ENCODE data around the gene NPIPA7. TPM values are rescaled to one million over a fixed set of nuclear protein-coding genes. Genes with fewer than 3 reads are reported as not detected.
"Not testable (repeated sequence)": the region's sequence is repeated elsewhere in the genome, so short reads cannot be mapped to it uniquely, and the experiment has no call there.

NPIPA7 gene
- total and polyA plus RNA-seq, 2 of the 4 experiments (the other 2 are of a cell fraction): 0.36 to 11.9 TPM

DNA sequence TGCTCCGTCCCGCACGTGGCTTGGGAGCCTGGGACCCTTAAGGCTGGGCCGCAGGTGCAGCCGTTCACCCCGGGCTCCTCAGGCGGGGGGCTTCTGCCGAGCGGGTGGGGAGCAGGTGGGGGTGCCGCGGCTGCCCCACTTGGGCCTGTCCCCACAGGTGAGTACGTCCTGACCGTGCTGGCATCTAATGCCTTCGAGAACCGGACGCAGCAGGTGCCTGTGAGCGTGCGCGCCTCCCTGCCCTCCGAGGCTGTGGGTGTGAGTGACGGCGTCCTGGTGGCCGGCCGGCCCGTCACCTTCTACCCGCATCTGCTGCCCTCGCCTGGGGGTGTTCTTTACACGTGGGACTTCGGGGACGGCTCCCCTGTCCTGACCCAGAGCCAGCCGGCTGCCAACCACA lies 15.3 kb upstream of the NPIPA7 start:
- H3K56ac ChIP-seq (ENCODE audit: extremely low read depth, insufficient read depth, low read length); H3K27me3 ChIP-seq (ENCODE audit: control insufficient read depth, insufficient read depth, low read length); H4K8ac ChIP-seq (ENCODE audit: low read depth in 2 of 2, low read length in 2 of 2); H3K79me1 ChIP-seq (ENCODE audit: low read depth in 1 of 2, low read length in 2 of 2); H2BK20ac ChIP-seq (ENCODE audit: low read depth, low read length); H3K9me3 ChIP-seq (ENCODE audit: control insufficient read depth, insufficient read depth, low read length); dilution Hi-C loops (cut with HindIII; ENCODE audit: low sequenced_read_pairs, unreplicated experiment); BruUV-seq (replicated peaks); H3K36me3 ChIP-seq (ENCODE audit: control insufficient read depth, insufficient read depth, low read length); H2AK9ac ChIP-seq (replicated peaks; ENCODE audit: low read depth, low read length, poor library complexity); H3K4me2 ChIP-seq (ENCODE audit: low read depth, low read length); H3K4me1 ChIP-seq (ENCODE audit: control insufficient read depth, insufficient read depth, low read length); H2BK120ac ChIP-seq (ENCODE audit: low read depth, low read length); H3K4me3 ChIP-seq (ENCODE audit: insufficient read depth, low read depth, low read length); H4K5ac ChIP-seq (ENCODE audit: low read depth, low read length); H2AFZ ChIP-seq (replicated peaks; ENCODE audit: low read length, poor library complexity); H2BK15ac ChIP-seq (ENCODE audit: low read depth, low read length); H4K91ac ChIP-seq (ENCODE audit: insufficient read depth, low read depth, low read length); POLR2A ChIA-PET (ENCODE audit: unreplicated experiment); H3K9me1 ChIP-seq (ENCODE audit: insufficient read depth, low read length); H3K9ac ChIP-seq (ENCODE audit: low read depth, low read length); DNase-seq; H3K18ac ChIP-seq (ENCODE audit: low read depth, low read length); H4K20me1 ChIP-seq (ENCODE audit: insufficient read depth, low read length); H3K27ac ChIP-seq (ENCODE audit: insufficient read depth, low read length); in situ Hi-C loops (cut with MboI; ENCODE audit: low sequenced_read_pairs); H3K23ac ChIP-seq (ENCODE audit: low read depth, low read length); H3K14ac ChIP-seq (replicated peaks; ENCODE audit: low read depth, low read length); ATAC-seq (ENCODE audit: low read depth); H2AK5ac ChIP-seq (ENCODE audit: low read depth, low read length); H2BK5ac ChIP-seq (ENCODE audit: low read depth, low read length, poor library complexity, severe bottlenecking); intact Hi-C loops (cut with micrococcal nuclease); CTCF ChIA-PET; H3K4ac ChIP-seq (ENCODE audit: low read depth, low read length): not testable (repeated sequence)
- no CpG with 5 or more reads among the region's 31 CpGs for WGBS, 2 experiments (ENCODE audit: extremely low coverage in 2 of 2, insufficient read length in 1 of 2)

DNA sequence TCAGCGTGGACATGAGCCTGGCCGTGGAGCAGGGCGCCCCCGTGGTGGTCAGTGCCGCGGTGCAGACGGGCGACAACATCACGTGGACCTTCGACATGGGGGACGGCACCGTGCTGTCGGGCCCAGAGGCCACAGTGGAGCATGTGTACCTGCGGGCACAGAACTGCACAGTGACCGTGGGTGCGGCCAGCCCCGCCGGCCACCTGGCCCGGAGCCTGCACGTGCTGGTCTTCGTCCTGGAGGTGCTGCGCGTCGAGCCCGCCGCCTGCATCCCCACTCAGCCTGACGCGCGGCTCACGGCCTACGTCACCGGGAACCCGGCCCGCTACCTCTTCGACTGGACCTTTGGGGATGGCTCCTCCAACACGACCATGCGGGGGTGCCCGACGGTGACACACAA lies 14.8 kb upstream of the NPIPA7 start:
- H4K20me1 ChIP-seq (ENCODE audit: insufficient read depth, low read length); H3K4me2 ChIP-seq (ENCODE audit: low read depth, low read length); H4K91ac ChIP-seq (ENCODE audit: insufficient read depth, low read depth, low read length); H2AK5ac ChIP-seq (ENCODE audit: low read depth, low read length); H3K27me3 ChIP-seq (ENCODE audit: control insufficient read depth, insufficient read depth, low read length); POLR2A ChIA-PET (ENCODE audit: unreplicated experiment); H3K27ac ChIP-seq (ENCODE audit: insufficient read depth, low read length); H3K9ac ChIP-seq (ENCODE audit: low read depth, low read length); in situ Hi-C loops (cut with MboI; ENCODE audit: low sequenced_read_pairs); H2BK120ac ChIP-seq (ENCODE audit: low read depth, low read length); intact Hi-C loops (cut with micrococcal nuclease); H2BK15ac ChIP-seq (ENCODE audit: low read depth, low read length); H3K79me1 ChIP-seq (ENCODE audit: low read depth in 1 of 2, low read length in 2 of 2); H3K56ac ChIP-seq (ENCODE audit: extremely low read depth, insufficient read depth, low read length); H3K4ac ChIP-seq (ENCODE audit: low read depth, low read length); H4K5ac ChIP-seq (ENCODE audit: low read depth, low read length); H3K4me3 ChIP-seq (ENCODE audit: insufficient read depth, low read depth, low read length); H3K18ac ChIP-seq (ENCODE audit: low read depth, low read length); H2AFZ ChIP-seq (replicated peaks; ENCODE audit: low read length, poor library complexity); ATAC-seq (ENCODE audit: low read depth); H3K23ac ChIP-seq (ENCODE audit: low read depth, low read length); dilution Hi-C loops (cut with HindIII; ENCODE audit: low sequenced_read_pairs, unreplicated experiment); H2BK5ac ChIP-seq (ENCODE audit: low read depth, low read length, poor library complexity, severe bottlenecking); DNase-seq; BruUV-seq (replicated peaks); H2AK9ac ChIP-seq (replicated peaks; ENCODE audit: low read depth, low read length, poor library complexity); H3K36me3 ChIP-seq (ENCODE audit: control insufficient read depth, insufficient read depth, low read length); H3K9me3 ChIP-seq (ENCODE audit: control insufficient read depth, insufficient read depth, low read length); H3K14ac ChIP-seq (replicated peaks; ENCODE audit: low read depth, low read length); CTCF ChIA-PET; H3K4me1 ChIP-seq (ENCODE audit: control insufficient read depth, insufficient read depth, low read length); H2BK20ac ChIP-seq (ENCODE audit: low read depth, low read length); H4K8ac ChIP-seq (ENCODE audit: low read depth in 2 of 2, low read length in 2 of 2); H3K9me1 ChIP-seq (ENCODE audit: insufficient read depth, low read length): not testable (repeated sequence)
- WGBS, 2 experiments (ENCODE audit: extremely low coverage in 2 of 2, insufficient read length in 1 of 2): no CpG with 5 or more reads among the region's 39 CpGs
